GM18868 (cell line): Measurements from ENCODE around the gene PTOV1.
A peak's percentile ranks its signal among the peaks of the same experiment; 100 is the strongest.

Source experiments
- ATAC-seq: cut with Tn5 transposase; IDR thresholded peaks from one replicate; pipeline ENCODE4 v1.9.1; 2021; ENCODE audit warnings: mild to moderate bottlenecking, moderate library complexity; ENCODE audit not compliant: unreplicated experiment

Gene PTOV1

DNA sequence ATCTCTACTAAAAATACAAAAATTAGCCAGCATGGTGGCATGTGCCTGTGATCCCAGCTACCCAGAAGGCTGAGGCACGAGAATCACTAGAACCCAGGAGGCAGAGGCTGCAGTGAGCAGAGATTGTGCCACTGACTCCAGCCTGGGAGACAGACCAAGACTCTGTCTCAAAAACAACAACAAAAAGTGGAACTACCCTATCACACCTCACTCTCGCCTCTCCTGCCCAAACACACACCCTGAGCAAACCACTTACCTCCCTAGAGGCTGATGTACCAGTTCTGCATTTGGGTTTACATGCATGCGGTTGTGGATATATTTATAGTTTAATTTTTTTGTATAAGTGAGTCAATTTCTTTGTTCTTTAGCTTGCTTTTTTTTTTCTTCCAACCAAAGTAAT lies 7.7 kb upstream of the PTOV1 start:
- no peak for ATAC-seq

DNA sequence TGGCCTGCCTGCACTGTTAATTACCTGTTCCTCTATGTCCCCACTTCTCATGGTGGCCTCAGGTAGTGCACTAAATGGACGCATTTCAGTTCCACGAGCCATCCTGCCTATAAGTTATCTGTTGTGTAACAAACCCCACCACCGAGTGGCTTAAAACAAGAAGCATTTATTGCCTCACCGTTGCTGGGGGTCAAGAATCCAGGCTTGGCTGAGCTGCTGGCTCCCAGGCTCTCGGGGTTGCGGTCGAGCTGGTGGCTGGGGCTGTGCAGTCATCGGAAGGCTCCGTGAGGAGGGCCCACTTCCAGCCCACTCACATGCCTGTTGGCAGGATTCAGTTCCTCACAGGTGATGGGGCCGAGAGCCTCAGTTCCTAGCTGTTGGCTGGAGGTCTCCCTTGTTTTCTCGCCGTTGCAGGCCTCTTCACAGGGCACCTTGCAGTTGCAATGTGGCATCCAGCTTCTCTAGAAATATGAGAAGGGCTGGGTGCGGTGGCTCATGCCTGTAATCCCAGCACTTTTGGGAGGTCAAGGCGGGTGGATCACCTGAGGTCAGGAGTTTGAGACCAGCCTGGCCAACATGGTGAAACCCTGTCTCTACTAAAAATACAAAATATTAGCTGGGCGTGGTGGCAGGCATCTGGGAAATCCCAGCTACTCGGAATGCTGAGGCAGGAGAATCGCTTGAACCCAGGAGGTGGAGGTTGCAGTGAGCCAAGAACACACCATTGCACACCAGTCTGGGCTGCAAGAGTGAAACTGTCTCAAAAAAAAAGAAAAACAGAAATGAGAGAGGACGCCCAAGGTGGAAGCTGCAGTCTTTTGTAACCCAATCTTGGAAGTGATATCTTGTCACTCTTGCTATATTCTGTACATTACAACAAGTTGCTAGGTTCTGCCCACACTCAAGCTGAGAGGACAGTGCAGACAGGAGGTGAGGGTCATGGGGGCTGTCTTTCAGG lies 6.5 kb upstream of the PTOV1 start:
- no peak for ATAC-seq

DNA sequence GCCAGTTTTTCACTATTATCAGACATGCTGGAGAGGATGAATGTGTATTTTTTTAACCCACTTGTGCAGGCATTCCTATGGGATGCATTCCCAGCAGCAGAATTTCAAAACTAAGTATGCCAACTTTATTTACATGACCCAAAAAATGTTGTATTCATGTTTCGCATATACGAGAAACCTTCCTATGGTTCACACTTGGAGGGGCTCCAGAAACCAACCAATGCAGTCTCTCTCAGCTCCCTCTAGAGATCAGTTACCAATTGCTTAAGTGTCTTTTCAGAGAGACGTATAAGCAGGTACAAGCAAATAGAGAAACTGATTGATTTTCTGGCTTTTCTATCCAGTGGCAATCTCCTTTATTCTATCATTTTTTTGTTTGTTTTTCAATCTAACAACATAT lies 5.5 kb upstream of the PTOV1 start:
- no peak for ATAC-seq

DNA sequence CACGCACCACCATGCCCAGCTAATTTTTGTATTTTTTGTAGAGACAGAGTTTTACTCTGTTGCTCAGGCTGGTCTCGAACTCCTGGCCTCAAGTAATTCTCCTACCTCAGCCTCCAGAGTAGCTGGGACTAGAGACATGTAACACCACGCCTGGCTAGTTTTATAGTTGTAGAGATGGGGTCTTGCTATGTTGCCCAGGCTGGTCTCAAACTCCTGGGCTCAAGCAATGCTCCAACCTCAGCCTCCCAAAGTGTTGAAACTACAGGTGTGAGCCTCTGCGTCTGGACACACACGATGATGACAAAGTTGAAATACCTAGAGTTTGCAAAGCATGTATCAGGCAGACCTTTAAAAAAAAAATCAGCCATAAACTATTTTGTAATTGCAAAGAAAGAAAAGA lies 4.6 kb upstream of the PTOV1 start:
- no peak for ATAC-seq

DNA sequence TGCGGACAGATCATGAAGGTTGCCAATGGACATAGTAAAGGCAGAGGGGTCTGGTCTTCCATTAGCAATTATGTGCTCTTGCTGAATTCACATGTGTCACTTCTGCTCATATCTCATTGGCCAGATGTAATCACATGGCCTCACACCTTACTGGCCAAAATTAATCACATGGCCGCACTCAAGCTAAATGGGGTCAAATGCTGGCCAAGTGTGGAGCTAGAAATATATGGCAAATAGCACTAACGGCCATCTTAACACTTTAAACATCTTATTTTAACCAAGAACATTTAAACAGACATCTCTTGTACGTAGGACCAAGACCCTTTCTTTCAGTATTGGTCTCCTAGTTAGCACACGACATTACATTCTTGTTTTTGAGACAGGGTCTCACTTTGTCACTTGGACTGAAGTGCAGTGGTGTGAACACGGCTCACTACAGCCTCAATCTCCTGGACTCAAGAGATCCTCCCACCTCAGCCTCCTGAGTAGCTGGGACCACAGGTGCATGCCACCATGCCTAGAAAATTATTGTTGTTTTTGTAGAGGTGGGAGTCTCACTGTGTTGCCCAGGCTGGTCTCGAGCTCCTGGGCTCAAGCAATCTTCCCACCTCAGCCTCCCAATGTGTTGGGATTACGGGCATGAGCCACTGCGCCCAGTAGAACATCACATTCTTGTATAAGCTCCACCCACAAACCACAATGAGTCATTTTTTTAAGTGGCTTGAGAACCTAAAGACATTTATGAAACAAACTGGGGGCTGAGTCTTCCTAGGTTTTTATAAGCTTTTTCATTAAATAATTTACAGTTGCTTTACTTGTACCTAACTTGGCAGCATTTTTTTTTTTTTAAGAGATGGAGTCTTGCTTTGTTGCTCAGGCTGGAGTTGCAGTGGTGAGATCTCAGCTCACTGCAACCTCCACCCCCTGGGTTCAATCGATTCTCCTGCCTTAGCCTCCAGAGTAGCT lies 2.9 kb upstream of the PTOV1 start:
- no peak for ATAC-seq

DNA sequence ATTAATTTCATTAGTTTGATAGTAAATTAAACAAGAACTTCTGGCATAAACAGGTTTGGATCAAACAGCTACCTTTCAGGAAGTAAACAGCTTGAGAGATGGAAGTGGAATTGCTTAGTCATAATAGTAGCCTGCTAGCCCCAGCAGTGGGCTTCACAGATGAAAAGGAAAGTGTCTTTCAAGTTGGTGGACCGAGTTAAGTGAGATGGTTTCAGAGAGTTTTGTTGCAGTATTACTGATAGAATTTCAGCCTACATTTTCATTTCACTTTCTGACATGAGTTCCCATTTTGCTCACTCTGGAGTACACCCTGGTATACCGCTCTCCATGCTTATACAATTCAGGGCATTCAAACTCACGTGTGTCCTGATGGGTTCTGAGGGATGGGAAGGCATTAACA lies 2.0 kb upstream of the PTOV1 start:
- no peak for ATAC-seq

DNA sequence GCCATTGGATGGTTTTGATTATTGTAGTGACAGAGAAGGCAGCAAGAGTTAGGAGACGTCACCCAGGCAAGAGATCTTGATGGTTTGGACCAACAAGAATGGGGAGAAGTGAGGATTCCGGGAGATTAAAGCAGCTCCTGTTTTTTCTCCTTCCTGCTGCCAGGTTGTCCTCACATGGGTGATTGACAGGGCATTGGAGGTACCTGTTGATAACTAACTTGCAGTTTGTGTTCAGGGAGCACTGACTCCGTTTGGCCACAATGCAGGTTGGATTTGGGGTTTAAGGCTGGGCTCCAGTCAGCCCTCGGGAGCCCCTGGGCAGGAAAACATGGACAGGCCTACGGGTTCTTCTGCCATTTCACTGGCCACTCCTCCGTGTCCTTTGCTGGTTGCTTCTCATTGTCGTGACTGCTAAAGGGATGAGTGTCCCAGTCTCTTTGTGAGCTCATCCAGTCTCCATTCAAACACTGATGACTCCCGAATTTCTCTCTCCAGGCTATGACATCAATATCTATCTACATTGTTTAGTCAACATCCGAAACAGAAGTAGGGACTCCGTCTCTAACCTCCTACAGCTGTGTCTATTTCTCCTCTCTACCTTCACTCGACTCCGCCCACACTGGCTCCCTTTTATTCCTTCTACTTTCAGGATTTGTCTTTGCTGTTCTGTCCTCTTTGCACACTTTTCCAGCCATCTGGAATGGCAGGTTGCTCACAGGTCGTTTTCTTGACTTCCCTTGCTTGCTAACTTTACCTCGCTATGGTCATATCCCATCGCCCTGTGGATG lies 1.3 kb upstream of the PTOV1 start:
- no peak for ATAC-seq

DNA sequence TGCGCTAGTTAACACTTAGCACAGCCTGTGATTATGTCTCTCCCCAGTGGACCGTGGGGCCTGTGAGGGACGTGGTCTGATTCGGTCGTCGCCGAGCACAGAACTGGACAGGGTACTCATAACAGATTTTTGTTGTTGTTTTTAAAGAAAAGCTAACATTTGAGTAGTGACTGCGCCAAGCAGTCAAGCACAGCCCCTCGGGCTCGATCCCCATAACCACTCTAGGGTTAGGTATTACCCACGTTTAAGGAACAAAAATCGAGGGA lies 805 bp upstream of the PTOV1 start:
- ATAC-seq, result no peak

DNA sequence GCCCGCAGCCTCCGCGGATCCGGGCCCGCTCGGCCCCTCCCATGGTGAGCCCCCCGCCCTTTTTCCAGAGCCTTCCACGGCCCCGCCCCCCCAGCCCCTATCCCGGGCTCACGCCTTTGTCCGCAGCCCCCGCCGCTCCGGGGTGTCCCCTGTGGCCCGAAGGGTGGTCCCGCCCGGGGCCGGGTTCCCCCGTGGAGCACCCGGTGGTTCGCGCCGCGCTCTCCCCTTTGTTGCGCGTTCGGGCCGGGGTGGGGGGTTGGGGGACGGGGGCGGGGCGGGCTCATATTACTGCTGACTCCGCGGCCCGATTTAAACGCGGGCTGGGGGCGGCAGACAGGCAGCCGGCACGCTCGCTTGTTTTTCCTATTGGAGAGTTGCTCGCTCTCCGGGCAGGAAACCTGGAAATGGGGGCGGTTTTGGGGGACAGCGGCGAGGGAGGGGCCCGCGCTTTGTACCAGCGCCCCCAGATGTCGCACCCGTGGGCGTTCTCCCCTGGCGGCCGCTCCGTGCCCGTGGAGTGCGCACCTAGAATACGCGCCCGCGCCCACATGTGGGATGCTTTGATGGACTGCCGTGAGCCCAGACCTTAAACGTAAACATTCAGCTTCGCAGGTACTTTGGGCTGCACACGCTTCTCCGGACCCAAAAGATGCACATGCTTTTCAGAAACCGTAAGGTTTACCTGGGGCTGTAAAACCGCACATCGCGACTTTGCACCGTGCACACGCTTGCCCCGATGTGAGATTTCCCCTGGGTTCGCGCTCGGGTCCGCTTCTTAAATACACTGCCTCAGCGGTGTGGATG lies 699 bp downstream of the PTOV1 start:
- peak; percentile 5 for ATAC-seq

DNA sequence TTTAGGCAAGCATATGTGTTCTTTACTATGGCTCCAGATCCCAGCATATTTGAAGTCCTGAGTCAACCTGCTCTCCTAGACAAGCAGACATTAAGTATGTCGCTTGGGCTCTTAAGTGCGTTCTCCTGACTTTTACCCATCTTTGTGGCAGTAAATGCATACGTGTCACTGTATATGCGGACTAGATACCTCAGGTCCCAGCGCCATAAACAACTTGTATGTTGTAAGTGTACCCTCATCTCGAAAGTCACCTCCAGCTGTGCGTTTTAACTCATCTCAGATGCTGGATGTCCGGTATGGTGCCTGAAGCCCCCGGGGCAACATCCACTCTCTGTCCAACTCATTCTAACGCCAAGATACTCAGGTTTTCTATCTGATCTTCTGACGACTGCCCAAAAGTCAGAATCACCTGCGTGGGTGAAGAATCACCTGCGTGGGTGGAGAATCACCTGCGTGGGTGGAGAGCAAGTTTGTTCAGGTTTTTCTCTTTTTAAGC lies 1.7 kb downstream of the PTOV1 start:
- ATAC-seq, result no peak

DNA sequence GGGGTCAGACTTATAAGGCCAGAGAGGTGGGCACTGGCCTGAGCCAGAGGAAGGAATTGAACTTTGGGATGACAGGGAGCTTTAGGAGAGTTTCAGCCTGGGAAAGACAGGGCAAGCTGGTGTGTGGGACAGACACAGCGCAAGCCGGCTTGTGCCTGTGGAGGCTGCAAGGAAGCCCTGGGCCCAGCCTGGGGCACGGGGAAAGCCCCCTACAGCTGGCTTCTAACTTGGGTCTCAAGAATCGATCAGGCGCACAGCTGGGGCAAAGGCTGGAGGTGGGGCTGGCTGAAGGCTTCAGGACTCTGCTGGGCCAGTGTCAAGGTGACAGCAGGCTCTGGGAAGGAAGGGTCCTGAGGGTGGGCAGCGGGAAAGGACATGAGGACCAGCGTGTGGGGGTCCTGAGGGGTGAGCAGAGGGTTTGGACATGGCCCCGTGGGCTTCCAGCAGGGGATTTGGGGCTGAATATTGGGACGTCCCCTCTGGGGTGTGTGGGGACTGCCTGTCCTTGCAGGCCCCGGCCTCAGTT lies 3.0 kb downstream of the PTOV1 start:
- no peak for ATAC-seq

DNA sequence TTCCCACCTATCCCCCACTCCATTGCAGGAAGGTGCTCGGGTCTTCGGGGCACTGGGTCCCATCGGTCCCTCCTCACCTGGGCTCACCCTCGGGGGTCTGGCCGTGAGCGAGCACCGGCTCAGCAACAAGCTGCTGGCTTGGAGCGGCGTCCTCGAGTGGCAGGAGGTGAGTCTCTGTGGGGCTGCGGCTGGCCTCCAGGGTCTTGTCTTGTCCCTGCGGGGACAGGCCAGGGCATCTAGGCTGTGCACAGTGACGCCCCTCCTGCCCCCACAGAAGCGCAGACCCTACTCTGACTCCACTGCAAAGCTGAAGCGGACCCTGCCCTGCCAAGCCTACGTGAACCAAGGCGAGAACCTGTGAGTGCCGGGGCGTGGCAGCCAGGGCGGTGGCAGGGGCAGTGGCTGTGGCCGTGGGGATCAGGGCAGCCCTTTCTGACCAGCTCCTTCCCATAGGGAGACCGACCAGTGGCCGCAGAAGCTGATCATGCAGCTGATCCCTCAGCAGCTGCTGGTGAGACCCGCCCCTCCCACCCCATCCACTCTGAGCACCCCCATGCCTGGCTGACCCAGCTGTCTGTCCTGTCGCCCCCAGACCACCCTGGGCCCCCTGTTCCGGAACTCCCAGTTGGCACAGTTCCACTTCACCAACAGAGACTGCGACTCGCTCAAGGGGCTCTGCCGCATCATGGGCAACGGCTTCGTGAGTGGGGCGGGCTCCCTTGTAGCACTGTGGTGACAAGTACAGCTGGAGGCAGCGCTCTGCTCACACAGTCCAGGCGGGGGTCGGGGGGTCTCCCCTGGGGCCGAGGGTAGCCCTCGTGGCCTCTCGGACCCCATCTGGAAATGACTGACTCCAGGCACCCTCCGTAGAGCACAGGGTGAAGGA lies 3.7 kb downstream of the PTOV1 start:
- no peak for ATAC-seq

DNA sequence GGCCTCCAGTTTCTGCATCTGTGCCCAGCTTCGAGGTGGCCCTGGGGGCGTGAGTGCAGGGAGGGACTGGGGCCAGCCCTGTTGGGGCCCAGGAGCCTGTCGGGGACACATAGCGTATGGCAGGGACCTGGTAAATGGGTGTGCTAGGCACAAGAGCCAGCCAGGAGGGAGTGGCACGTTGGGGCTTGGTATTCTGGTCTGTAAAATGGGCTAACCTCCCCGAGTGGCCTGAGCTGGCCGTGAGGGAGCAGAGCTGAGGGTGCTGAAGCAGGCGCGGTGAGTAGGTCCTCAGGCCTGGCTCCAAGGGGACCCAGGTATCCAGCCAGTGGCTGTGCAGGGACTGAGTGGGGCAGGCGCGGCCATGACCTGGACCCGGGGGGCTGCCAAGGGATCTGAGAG lies 4.3 kb downstream of the PTOV1 start:
- no peak for ATAC-seq

DNA sequence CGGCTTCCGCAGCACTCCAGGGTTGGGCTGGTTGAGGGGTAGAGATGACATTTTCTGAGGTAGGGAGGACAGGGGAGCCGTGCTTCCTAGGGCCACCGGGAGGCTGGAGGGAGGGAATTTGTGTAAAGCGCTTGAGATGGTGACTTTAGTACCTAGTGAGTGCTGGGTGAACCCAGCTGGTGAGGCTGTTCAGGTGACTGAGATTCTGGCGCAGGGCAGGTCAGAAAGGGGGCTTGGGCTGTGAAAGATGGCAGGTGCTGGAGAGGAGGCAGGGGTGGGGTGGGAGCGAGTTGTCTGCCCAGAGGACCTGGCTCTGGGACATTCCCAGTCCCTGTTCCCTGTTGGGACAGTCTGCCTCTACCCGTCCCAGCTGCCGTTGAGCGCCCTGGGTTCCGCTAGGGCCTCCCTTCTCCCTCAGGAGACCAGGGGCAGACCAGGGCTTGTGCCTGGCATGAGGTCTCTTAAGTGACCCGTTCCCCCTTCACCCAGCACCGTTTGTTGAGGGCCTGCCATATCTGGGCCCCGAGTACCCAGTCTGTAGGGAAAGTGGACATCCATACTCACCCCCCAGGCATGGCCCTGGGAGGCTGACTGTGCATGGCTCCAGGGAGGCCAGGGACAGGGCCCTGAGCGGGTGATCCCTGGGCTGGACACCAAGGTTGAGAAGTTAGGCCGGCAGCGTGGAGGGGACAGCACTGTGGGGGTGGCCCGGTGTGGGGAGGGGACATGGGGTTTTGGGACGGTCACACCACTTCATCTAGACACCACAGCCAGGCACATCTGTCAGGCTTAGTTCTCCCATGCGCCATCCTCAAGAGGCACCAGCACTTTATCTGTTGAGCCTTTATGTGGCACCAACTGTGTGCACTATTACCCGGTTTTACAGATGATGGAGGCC lies 5.0 kb downstream of the PTOV1 start:
- ATAC-seq, result no peak

DNA sequence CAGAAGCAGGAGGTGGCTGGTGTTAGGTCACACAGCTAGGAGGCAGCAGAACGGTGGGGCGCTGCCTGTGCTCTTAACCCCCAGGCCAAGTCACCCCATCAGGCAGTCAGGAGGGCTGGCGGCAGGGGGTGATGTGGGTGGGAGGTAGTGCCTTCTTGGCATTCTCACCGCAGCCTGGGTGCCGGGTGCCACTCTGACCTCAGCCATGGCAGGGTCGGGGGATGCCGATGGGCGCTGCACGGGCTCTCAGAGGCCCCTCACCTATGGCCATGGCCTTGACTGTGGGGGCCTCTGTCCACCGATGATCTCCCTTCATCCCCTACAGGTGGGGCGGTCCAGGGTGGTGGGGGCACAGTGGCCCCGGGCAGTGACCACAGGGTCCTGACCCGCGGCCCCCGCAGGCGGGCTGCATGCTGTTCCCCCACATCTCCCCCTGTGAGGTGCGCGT lies 5.6 kb downstream of the PTOV1 start:
- ATAC-seq, result no peak

DNA sequence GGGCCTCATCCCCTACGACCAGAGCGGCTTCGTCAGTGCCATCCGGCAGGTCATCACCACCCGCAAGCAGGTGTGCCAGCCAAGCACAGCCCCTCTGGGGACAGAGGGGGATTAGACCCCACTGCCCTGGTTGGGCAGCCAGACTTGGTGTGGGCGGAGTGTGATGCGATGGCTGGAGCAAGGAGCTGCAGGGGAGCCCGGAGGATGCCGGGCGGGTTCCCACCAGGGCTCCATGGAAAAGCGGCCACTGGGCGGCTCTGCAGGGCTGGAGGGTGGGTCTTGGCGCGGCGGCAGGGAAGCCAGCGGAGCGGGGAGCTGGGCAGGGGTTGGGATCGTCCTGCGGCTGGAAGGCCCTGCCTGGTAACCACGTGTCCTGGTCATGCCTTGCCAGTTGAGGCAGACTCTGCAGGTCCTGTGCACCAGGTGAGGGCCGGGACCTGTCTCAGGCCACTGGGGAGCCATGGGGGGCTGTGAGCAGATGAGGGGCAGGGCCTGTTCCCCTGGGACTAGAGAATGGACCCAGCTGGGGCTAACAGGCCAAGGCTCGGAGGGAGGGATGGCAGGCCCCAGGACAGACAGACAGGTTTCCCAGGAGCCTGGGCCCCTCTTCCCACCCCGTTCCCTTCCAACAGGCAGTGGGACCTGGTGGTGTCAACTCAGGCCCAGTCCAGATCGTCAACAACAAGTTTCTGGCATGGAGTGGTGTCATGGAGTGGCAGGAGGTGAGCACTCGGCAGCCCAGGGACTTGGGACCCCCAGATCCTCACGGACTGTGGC lies 6.3 kb downstream of the PTOV1 start:
- no peak for ATAC-seq

DNA sequence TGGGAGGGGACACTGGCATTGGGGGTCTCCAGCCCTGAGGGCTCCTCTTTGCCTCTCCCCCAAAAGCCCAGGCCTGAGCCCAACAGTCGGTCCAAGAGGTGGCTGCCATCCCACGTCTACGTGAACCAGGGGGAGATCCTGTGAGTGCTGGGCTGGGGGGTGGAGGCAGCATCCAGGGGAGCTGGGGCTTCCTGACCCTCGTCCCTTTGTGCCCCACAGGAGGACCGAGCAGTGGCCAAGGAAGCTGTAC lies 6.8 kb downstream of the PTOV1 start:
- no peak for ATAC-seq
